ENCODE results near the gene PRICKLE4. TPM values are rescaled to one million over a fixed set of nuclear protein-coding genes. Genes with fewer than 3 reads are reported as not detected.

Gene PRICKLE4
- polyA plus RNA-seq, 2 donors = 7.3 to 8.9 TPM

GRCh38 chr6:41824571-41825569 is 44.3 kb downstream of the PRICKLE4 start:
- no peaks in the 10 kb centered on the region for H3K9me3 ChIP-seq (ENCODE audit: control insufficient read depth in 2 of 2, insufficient read depth in 1 of 2, low read depth in 1 of 2, low read length in 1 of 2)
- no peak overlapping the region for H3K4me3 ChIP-seq (ENCODE audit: low read depth in 1 of 2, low read length in 2 of 2)
- no peaks in the 10 kb centered on the region for H3K36me3 ChIP-seq (ENCODE audit: control insufficient read depth in 2 of 2, insufficient read depth in 2 of 2, low read length in 1 of 2)
- WGBS, 2 donors = 81 to 86% methylated on average over 13 of the region's 13 CpGs
- H3K4me1 ChIP-seq (ENCODE audit: control insufficient read depth in 2 of 2, insufficient read depth in 2 of 2, low read length in 1 of 2) = no peaks in the 10 kb centered on the region
- H3K27me3 ChIP-seq (ENCODE audit: control insufficient read depth in 1 of 2, insufficient read depth in 2 of 2, low read length in 2 of 2) = no peaks in the 10 kb centered on the region
- no peak overlapping the region for H3K27ac ChIP-seq (ENCODE audit: low read depth in 2 of 2, low read length in 1 of 2)

DNA sequence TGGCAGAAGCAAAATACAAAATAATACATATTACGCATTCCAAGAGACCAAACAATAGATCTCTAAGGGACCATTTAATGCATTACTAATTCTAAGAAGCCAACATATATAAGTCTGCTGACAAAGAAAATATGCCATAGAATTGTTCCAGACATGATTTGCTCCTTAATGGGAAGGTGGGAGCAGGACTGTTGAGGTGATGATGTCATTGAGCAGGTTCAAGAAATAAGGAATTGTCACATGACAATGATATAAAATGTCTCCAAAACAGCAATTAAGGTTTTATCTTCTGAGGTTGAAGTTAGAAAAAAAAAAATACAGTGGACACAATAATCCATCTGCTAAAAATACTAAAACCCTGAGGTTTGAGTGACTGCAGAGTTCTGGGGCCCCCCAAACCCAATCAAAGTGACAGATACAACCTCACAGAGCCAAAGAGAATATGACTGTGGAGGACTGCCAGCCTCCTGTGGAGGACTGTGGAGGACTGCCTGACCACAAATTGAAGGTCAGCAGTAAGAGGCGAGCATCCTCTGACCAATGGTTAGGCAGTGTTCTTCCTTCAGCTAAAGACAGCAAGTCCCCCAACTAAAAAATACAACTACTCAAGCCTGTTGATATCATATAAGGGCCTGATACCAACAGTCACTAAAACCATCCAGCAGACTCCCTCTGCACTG is 45.9 kb downstream of the PRICKLE4 start:
- H3K27ac ChIP-seq (ENCODE audit: low read depth in 2 of 2, low read length in 1 of 2) = no peak overlapping the region
- no peaks in the 10 kb centered on the region for H3K9me3 ChIP-seq (ENCODE audit: control insufficient read depth in 2 of 2, insufficient read depth in 1 of 2, low read depth in 1 of 2, low read length in 1 of 2)
- H3K4me1 ChIP-seq (ENCODE audit: control insufficient read depth in 2 of 2, insufficient read depth in 2 of 2, low read length in 1 of 2) = no peaks in the 10 kb centered on the region
- H3K36me3 ChIP-seq (ENCODE audit: control insufficient read depth in 2 of 2, insufficient read depth in 2 of 2, low read length in 1 of 2) = no peaks in the 10 kb centered on the region
- 93 to 97% methylated on average over 2 of the region's 2 CpGs for WGBS, 2 donors
- no peak overlapping the region for H3K4me3 ChIP-seq (ENCODE audit: low read depth in 1 of 2, low read length in 2 of 2)
- H3K27me3 ChIP-seq (ENCODE audit: control insufficient read depth in 1 of 2, insufficient read depth in 2 of 2, low read length in 2 of 2) = no peaks in the 10 kb centered on the region

GRCh38 chr6:41832263-41832662 is 51.7 kb downstream of the PRICKLE4 start:
- WGBS, 2 donors = 83 to 84% methylated on average over 3 of the region's 3 CpGs
- no peak overlapping the region for H3K27ac ChIP-seq (ENCODE audit: low read depth in 2 of 2, low read length in 1 of 2)

GRCh38 chr6:41836022-41836659 is 55.6 kb downstream of the PRICKLE4 start:
- Histone ChIP-seq H3K36me3 (ENCODE audit: control insufficient read depth in 2 of 2, insufficient read depth in 2 of 2, low read length in 1 of 2) (no peaks in the 10 kb centered on the region), H3K9me3 (ENCODE audit: control insufficient read depth in 2 of 2, insufficient read depth in 1 of 2, low read depth in 1 of 2, low read length in 1 of 2) (no peaks in the 10 kb centered on the region), H3K4me3 (ENCODE audit: low read depth in 1 of 2, low read length in 2 of 2) (no peak overlapping the region), H3K4me1 (ENCODE audit: control insufficient read depth in 2 of 2, insufficient read depth in 2 of 2, low read length in 1 of 2) (no peaks in the 10 kb centered on the region), H3K27me3 (ENCODE audit: control insufficient read depth in 1 of 2, insufficient read depth in 2 of 2, low read length in 2 of 2) (no peaks in the 10 kb centered on the region), H3K27ac (ENCODE audit: low read depth in 2 of 2, low read length in 1 of 2) (no peak overlapping the region)
- 87 to 90% methylated on average over 5 of the region's 5 CpGs for WGBS, 2 donors

More at GRCh38 chr6:41832263-41832662, 51.7 kb downstream of the PRICKLE4 start:
- no peak overlapping the region for H3K4me3 ChIP-seq (ENCODE audit: low read depth in 1 of 2, low read length in 2 of 2)
- H3K27me3 ChIP-seq (ENCODE audit: control insufficient read depth in 1 of 2, insufficient read depth in 2 of 2, low read length in 2 of 2) = no peaks in the 10 kb centered on the region
- H3K9me3 ChIP-seq (ENCODE audit: control insufficient read depth in 2 of 2, insufficient read depth in 1 of 2, low read depth in 1 of 2, low read length in 1 of 2) = no peaks in the 10 kb centered on the region
- no peaks in the 10 kb centered on the region for H3K36me3 ChIP-seq (ENCODE audit: control insufficient read depth in 2 of 2, insufficient read depth in 2 of 2, low read length in 1 of 2)
- H3K4me1 ChIP-seq (ENCODE audit: control insufficient read depth in 2 of 2, insufficient read depth in 2 of 2, low read length in 1 of 2) = no peaks in the 10 kb centered on the region

- no peak overlapping the region for H3K27ac ChIP-seq (ENCODE audit: low read depth in 2 of 2, low read length in 1 of 2)
- H3K27me3 ChIP-seq (ENCODE audit: control insufficient read depth in 1 of 2, insufficient read depth in 2 of 2, low read length in 2 of 2) = no peaks in the 10 kb centered on the region
- H3K9me3 ChIP-seq (ENCODE audit: control insufficient read depth in 2 of 2, insufficient read depth in 1 of 2, low read depth in 1 of 2, low read length in 1 of 2) = no peaks in the 10 kb centered on the region
- no peaks in the 10 kb centered on the region for H3K4me1 ChIP-seq (ENCODE audit: control insufficient read depth in 2 of 2, insufficient read depth in 2 of 2, low read length in 1 of 2)
- H3K36me3 ChIP-seq (ENCODE audit: control insufficient read depth in 2 of 2, insufficient read depth in 2 of 2, low read length in 1 of 2) = no peaks in the 10 kb centered on the region
- WGBS, 2 donors = 94 to 95% methylated on average over 2 of the region's 2 CpGs
- H3K4me3 ChIP-seq (ENCODE audit: low read depth in 1 of 2, low read length in 2 of 2) = no peak overlapping the region
These were observed 56.1 kb downstream of the PRICKLE4 start for GRCh38 chr6:41836660-41837052.

Other genes with a start within 250 kb of the PRICKLE4 start
- 1 to 10 TPM; 6.6 to 8.4 TPM for gene FOXP4, start 234.4 kb upstream of the PRICKLE4 start, polyA plus RNA-seq
- gene MDFI, start 142.3 kb upstream of the PRICKLE4 start, polyA plus RNA-seq = 10 to 100 TPM; 57.2 to 70.3 TPM
- gene TFEB, start 45.2 kb upstream of the PRICKLE4 start, polyA plus RNA-seq = 10 to 100 TPM in 1 of 2 donors, 1 to 10 TPM in 1; 8.9 to 15.0 TPM
- gene PGC, start 33.4 kb upstream of the PRICKLE4 start, polyA plus RNA-seq = 10 to 100 TPM in 1 of 2 donors, 1 to 10 TPM in 1; 1.6 to 13.4 TPM
- 1 to 10 TPM; 1.6 to 3.3 TPM for gene FRS3, start 882 bp upstream of the PRICKLE4 start, polyA plus RNA-seq
- gene TOMM6, start 6.9 kb downstream of the PRICKLE4 start, polyA plus RNA-seq = 100 to 1,000 TPM; 179 to 226 TPM
- 1 to 10 TPM in 1 of 2 donors, under 1 TPM in 1; 0.69 to 1.0 TPM for gene USP49, start 114.6 kb downstream of the PRICKLE4 start, polyA plus RNA-seq
- 1 to 10 TPM; 7.1 to 8.0 TPM for gene MED20, start 140.4 kb downstream of the PRICKLE4 start, polyA plus RNA-seq
- gene BYSL, start 140.7 kb downstream of the PRICKLE4 start, polyA plus RNA-seq = 10 to 100 TPM in 1 of 2 donors, 1 to 10 TPM in 1; 6.0 to 14.2 TPM
- gene CCND3, start 161.0 kb downstream of the PRICKLE4 start, polyA plus RNA-seq = 10 to 100 TPM; 24.6 to 30.4 TPM

Measured in esophagus (tissue), 2 donors.